Activated T-cell treated with anti-CD3 and anti-CD28 coated beads, Interleukin-2, amount 50 U/mL, for 24 hours (primary cell): Measurements from ENCODE around the gene SIK2.
A peak's percentile ranks its signal among the peaks of the same experiment; 100 is the strongest.

Experiments used
- DNase-seq: peaks from one replicate; pipeline ENCODE4 v3.0.0-alpha.2; 2020
- H3K27ac Mint-ChIP-seq: 2 replicates; pipeline ENCODE4 v1.8.0; 2020; ENCODE audit warnings: mild to moderate bottlenecking, mixed read lengths
- H3K27me3 Mint-ChIP-seq: 2 replicates; pipeline ENCODE4 v1.8.0; 2020; ENCODE audit warnings: mixed read lengths
- H3K36me3 Mint-ChIP-seq: 2 replicates; pipeline ENCODE4 v1.8.0; 2020; ENCODE audit warnings: low read depth, mixed read lengths
- H3K4me1 Mint-ChIP-seq: 2 replicates; pipeline ENCODE4 v1.8.0; 2020; ENCODE audit warnings: low read depth, mixed read lengths
- H3K4me3 Mint-ChIP-seq: 2 replicates; pipeline ENCODE4 v1.8.0; 2020; ENCODE audit warnings: mild to moderate bottlenecking, moderate library complexity, mixed read lengths
- H3K9me3 Mint-ChIP-seq: 2 replicates; pipeline ENCODE4 v1.8.0; 2020; ENCODE audit warnings: mixed read lengths

The SIK2 gene

DNA sequence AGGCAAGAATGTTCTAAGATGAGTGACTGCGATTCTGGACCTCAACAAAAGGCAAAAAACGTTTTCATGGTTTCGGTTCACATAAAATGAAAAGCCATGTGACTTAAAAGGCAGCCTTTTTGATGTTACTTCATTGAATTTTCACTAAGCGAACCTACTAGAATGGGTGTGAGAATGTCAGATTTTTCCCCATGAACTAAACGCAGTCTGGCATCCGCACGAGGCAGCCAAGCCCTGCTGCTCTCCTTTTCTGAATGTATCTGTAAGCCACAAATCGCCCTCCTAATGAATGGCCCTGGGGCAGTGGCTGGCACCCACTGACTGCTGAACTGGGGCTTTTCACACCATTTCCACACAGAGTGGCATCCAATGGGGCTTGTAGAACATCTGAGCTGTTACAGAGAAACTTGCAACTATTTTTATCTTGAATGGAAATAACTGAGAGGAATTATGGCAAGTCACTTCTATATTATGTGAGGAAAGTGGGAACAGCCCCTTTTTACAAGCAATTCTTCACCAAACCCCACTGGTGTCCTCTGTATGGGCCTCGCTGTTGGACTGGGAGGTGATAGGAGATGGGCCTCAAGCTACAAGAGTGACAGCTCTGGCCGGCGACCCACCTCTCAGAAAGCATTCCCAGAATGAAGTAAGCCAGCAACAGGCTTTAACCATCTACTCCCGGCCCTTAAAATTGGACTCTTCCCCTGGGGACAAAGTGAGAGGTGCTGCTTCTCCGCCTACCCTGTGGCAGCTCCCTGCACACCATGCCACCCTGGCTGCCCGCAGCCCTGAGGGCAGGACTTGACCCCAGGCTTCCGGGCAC lies 134.6 kb downstream of the SIK2 start:
- Mint-ChIP-seq H3K4me1 (peaks cover 15% of the 10 kb centered on the region), H3K27ac (peak overlapping the region; percentile 74), H3K9me3 (no peaks in the 10 kb centered on the region), H3K36me3 (peaks cover 56% of the 10 kb centered on the region), H3K27me3 (no peaks in the 10 kb centered on the region), H3K4me3 (no peak overlapping the region)
- no peak for DNase-seq

DNA sequence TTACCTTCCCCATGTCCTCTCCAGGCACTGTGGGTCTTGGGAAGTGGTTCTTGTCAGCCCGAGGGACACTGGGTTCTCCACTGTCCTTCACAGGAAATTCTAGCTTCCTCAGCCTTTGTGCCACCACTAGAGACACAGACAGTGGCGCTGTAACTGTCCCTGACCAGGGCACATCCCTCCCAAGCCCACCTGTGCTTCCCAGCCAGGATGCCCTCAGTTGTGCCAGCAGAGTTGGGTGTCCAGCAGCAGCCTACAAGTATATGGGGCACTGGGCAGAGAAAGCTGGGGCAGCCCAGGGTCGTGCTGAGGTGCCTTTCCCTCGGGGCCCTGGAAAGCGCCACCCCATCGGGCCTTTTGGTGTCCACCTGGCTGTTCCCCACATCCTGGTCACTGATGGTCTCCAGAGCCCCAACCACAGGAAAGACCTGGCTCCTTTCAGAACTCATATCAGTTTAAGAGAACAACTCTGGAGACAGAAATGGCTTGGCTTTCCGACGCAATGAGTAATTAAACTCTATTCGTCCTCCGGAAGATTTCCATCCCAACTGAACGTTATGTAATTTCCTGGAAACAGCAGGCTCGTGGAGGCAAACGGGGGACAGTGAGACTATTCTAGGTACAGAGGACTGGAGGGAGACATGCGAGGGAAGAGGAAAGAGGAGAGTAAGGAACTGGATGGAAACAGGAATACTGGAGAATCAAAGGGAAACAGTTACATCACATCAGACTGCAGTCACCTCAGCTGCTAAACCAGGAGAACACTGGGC lies 135.4 kb downstream of the SIK2 start:
- Mint-ChIP-seq H3K4me3 (no peak overlapping the region), H3K4me1 (peaks cover 15% of the 10 kb centered on the region), H3K36me3 (peaks cover 61% of the 10 kb centered on the region), H3K27me3 (no peaks in the 10 kb centered on the region), H3K27ac (peak overlapping the region; percentile 74), H3K9me3 (no peaks in the 10 kb centered on the region)
- no peak for DNase-seq

DNA sequence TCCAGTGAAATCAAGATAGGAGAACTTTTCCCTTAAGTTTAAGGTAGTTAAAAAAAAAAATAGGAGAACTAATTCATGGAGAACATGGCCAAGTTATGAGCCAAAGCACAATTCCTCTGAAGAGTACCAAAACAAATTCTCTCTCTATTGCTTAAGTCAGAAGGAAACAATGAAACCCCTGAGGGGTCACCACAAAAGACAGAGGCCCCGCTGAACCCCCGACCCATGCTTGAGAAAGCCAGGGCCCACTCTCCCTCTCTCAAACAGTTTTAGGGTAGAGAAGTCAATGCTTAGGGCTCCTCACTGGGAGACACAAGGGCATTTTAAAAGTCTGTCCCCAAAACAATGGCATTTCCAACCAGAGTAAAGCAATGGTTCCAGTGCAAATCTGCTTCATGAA lies 137.1 kb downstream of the SIK2 start:
- Mint-ChIP-seq H3K9me3 (no peaks in the 10 kb centered on the region), H3K27ac (no peak overlapping the region), H3K36me3 (peaks cover 77% of the 10 kb centered on the region), H3K4me3 (no peak overlapping the region), H3K4me1 (peaks cover 15% of the 10 kb centered on the region), H3K27me3 (no peaks in the 10 kb centered on the region)
- DNase-seq = no peak

DNA sequence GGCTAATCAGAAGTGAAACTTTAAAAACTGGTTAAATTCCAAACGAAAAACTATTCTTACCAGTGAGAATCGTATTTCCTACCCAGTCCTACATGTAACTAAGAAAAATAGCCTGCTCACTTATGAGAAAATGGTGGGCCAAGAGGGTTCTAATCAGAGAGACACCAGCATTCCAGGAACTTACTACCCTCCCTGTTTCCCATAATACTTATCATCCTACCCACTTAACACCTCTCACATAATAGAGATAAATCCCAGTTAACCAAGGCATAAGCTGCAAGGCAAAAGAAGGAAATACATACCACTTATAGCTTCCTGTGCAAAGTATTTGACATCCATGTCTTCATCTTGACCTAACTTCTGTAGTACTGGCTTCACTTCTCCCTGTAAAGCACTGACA lies 139.5 kb downstream of the SIK2 start:
- Mint-ChIP-seq H3K36me3 (peaks cover 85% of the 10 kb centered on the region), H3K4me1 (peaks cover 4% of the 10 kb centered on the region), H3K27ac (peak overlapping the region; percentile 42), H3K27me3 (no peaks in the 10 kb centered on the region), H3K4me3 (no peak overlapping the region), H3K9me3 (no peaks in the 10 kb centered on the region)
- DNase-seq = no peak

DNA sequence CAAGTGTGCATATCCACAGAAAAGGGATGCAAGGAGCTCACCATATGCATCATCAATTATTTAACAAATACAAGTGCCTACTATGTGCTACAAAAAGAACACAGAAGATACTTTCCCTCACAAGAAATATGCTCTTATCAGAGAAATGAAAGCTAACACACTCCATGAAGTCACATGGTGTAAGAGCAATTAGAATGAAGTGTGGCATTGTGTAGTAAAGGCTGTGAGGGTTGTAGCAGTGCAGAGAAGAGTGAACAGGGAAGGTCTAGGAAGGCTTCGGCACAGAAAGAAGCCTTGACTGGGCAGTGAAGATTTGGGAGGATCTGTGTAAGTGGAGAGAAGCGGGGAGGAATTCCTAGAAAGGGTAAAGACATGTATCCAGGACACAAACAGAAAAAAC lies 141.5 kb downstream of the SIK2 start:
- Mint-ChIP-seq H3K4me3 (no peak overlapping the region), H3K36me3 (peaks cover 92% of the 10 kb centered on the region), H3K27me3 (no peaks in the 10 kb centered on the region), H3K4me1 (no peaks in the 10 kb centered on the region), H3K27ac (no peak overlapping the region), H3K9me3 (no peaks in the 10 kb centered on the region)
- DNase-seq = no peak

DNA sequence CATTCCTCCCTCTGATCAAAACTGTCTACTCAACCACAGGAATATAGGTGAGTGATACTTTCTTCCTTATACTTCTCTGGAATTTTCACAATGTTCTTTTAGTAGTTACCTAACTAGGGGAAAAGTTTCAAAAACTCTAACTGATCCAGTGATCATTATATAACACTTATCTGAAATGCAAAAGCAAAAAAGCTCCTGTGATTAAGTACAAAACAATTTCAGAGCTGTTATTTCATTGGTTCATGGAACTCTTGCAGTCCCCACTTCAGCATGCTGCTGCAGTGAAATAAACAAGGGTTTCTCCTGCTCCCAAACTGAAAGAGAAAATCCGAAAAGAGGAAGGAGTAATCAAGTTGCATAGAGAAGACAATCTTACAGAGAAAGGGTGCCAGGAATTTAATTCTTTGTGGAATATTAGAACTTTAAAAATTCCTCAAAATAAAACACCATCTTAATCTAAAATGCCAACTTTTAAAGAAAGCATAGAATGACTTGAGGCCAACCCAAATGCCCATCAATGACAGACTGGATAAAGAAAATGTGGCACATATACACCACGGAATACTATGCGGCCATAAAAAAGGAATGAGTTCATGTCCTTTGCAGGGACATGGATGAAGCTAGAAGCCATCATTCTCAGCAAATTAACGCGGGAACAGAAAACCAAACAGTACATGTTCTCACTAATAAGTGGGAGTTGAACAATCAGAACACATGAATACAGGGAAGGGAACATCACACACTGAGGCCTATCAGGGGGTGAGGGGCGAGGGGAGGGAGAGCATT lies 143.7 kb downstream of the SIK2 start:
- Mint-ChIP-seq H3K27ac (no peak overlapping the region), H3K4me1 (no peaks in the 10 kb centered on the region), H3K9me3 (no peaks in the 10 kb centered on the region), H3K4me3 (no peak overlapping the region), H3K27me3 (no peaks in the 10 kb centered on the region), H3K36me3 (peaks cover 90% of the 10 kb centered on the region)
- DNase-seq = no peak

DNA sequence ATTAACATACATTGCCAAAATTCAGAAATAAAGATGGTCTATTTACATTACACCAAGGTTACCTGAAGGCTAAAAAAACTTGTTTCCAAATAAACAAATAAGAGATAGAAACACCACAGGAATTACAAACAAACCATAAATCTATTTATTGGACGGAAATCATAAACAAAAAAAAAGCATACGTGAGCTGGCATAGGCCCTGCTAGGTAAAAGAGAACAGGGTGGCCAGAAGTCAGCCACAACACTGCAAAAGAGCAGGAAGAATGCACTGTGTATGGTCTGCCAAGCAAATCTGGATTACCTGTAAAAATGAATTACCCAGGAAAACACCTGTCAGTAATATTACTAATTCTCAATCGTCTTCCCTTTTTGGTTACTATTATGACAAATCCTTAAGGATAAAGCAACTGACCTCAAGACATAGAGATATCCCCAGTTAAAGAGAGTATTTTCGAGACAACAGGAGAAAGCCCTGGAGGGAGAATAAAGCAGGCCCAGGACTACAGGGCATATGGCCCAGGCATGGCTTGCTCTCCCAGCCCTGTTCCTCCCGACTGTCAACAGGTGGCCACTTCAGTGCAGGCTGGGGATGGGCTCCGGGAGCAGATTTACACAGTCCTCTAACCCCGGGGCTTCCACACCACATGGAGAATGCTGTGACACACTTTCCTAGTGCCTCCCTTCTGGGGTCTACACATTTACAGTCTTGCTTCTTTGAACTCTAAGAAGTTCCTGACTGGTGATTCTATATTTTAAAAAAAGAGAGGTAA lies 146.0 kb downstream of the SIK2 start:
- no peaks in the 10 kb centered on the region for H3K27me3 Mint-ChIP-seq
- H3K27ac Mint-ChIP-seq = no peak overlapping the region
- DNase-seq = no peak
- H3K9me3 Mint-ChIP-seq = no peaks in the 10 kb centered on the region
- H3K4me1 Mint-ChIP-seq = no peaks in the 10 kb centered on the region
- no peak overlapping the region for H3K4me3 Mint-ChIP-seq
- H3K36me3 Mint-ChIP-seq = peaks cover 88% of the 10 kb centered on the region

- Mint-ChIP-seq H3K9me3 (no peaks in the 10 kb centered on the region), H3K27ac (no peak overlapping the region), H3K4me3 (no peak overlapping the region), H3K4me1 (no peaks in the 10 kb centered on the region), H3K27me3 (no peaks in the 10 kb centered on the region), H3K36me3 (peaks cover 89% of the 10 kb centered on the region)
- DNase-seq = no peak
Measured at GRCh38 chr11:111749646-111750045, 147.4 kb downstream of the SIK2 start.

GRCh38 chr11:111756097-111756496 lies 153.8 kb downstream of the SIK2 start:
- no peaks in the 10 kb centered on the region for H3K9me3 Mint-ChIP-seq
- peaks cover 88% of the 10 kb centered on the region for H3K36me3 Mint-ChIP-seq
- H3K4me1 Mint-ChIP-seq = no peaks in the 10 kb centered on the region
- DNase-seq = no peak
- H3K4me3 Mint-ChIP-seq = no peak overlapping the region
- H3K27ac Mint-ChIP-seq = no peak overlapping the region
- H3K27me3 Mint-ChIP-seq = no peaks in the 10 kb centered on the region

DNA sequence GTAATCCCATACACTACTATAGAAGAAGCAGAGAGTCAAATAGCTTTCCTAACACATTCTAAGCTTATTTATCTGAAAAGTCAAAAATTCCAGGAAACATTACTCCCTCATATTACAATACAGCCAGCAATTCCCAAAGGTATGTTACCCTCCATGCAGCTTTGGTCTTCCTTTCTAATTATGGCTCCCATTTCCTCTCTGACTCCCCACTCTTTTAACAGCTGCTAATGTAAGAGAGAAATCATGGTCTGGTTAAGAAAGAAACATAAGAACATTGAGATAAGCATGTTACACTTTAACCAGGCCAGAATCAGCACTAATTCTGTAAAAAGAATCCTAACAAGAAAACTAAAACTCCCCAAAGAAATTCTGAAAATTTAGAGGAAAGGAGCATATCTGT lies 157.1 kb downstream of the SIK2 start:
- no peaks in the 10 kb centered on the region for H3K9me3 Mint-ChIP-seq
- DNase-seq = no peak
- no peak overlapping the region for H3K27ac Mint-ChIP-seq
- H3K27me3 Mint-ChIP-seq = no peaks in the 10 kb centered on the region
- peaks cover 90% of the 10 kb centered on the region for H3K36me3 Mint-ChIP-seq
- H3K4me1 Mint-ChIP-seq = peaks cover 21% of the 10 kb centered on the region
- H3K4me3 Mint-ChIP-seq = no peak overlapping the region

GRCh38 chr11:111759778-111760407 lies 157.6 kb downstream of the SIK2 start:
- Mint-ChIP-seq H3K27me3 (no peaks in the 10 kb centered on the region), H3K4me3 (no peak overlapping the region), H3K27ac (no peak overlapping the region), H3K9me3 (no peaks in the 10 kb centered on the region), H3K4me1 (peaks cover 26% of the 10 kb centered on the region), H3K36me3 (peaks cover 89% of the 10 kb centered on the region)
- no peak for DNase-seq

- Mint-ChIP-seq H3K4me1 (peaks cover 29% of the 10 kb centered on the region), H3K4me3 (no peak overlapping the region), H3K9me3 (no peaks in the 10 kb centered on the region), H3K27ac (no peak overlapping the region), H3K36me3 (peaks cover 94% of the 10 kb centered on the region), H3K27me3 (no peaks in the 10 kb centered on the region)
- DNase-seq = no peak
Measured at GRCh38 chr11:111761036-111761435, 158.8 kb downstream of the SIK2 start.

DNA sequence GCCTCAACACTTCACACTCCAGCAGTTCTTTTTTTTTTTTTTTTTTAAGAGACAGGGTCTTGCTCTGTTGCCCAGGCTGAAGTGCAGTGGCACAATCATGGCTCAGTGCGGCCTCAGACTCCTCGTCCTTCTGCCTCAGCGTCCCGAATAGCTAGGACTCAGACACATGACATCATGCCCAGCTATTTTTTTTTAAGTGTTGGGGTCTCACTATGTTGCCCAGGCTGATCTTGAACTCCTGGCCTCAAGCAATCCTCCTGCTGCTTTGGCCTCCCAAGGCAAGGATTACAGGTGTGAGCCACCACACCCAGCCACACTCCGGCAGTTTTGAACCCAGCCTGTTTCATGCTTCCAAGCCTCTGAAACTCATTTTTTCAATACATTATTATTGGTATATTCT lies 160.3 kb downstream of the SIK2 start:
- no peak overlapping the region for H3K4me3 Mint-ChIP-seq
- no peak for DNase-seq
- no peaks in the 10 kb centered on the region for H3K9me3 Mint-ChIP-seq
- H3K4me1 Mint-ChIP-seq = peaks cover 39% of the 10 kb centered on the region
- no peak overlapping the region for H3K27ac Mint-ChIP-seq
- no peaks in the 10 kb centered on the region for H3K27me3 Mint-ChIP-seq
- H3K36me3 Mint-ChIP-seq = peaks cover 82% of the 10 kb centered on the region
